NCI-H2029 treated with DMSO at 0.1 percent for 48 hours (cell line): ENCODE results near the gene GSTA2.
"Not testable (repeated sequence)": the region's sequence is repeated elsewhere in the genome, so short reads cannot be mapped to it uniquely, and the experiment has no call there.

Experiments used
- DNase-seq: peaks from one replicate; lab custom pipeline; 2025; lab: John Stamatoyannopoulos, UW

The GSTA2 gene

DNA sequence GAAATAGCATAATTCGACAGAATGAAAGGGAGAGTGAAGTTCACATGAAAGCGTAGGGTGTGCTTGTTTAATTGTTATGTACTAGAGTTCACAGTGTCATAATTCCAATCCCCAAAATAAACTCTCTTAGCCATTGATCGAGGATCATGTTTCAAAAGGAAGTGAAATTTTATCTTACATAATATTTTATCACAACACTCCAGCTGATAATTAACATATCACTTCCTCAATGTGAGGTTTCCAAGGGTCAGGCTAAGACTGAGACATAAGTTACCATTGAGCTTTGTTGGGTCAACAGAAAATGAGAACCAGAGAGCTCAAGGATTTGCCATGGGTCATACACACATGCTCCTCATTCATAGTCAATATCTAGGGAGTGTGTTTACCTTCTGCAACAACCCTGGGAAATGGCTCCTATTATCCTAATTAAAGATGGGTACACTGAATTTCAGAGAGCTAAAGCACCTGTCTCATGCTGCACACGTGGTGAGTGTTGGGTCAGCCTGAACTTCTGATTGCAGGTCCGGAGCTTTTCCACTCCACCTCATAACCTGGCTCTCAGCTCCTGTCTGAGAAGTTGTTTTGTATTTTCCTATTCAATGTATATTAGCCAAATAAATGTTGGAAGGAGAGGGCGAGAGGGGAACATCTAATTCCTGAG is 3.0 kb downstream of the GSTA2 start:
- DNase-seq = peak; percentile 68

DNA sequence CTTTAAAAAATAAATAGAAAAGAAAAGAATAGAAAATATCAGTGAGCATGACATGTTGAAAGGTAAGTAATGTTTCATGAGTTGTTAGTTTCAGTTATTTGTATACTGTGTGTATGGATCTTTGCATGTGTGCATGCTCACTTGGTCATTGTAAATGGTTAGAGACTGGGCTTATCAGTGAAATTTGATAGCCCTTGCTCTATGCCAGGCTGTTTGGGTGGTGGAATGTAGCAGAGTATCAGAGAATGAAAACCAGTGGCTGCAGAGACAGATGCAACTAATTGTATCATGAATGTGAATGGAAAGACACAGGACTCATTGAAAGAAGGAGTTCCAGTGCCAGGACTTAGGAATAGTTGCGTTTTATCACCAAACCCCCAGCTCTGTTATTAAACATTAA is 4.2 kb downstream of the GSTA2 start:
- DNase-seq = no peak

DNA sequence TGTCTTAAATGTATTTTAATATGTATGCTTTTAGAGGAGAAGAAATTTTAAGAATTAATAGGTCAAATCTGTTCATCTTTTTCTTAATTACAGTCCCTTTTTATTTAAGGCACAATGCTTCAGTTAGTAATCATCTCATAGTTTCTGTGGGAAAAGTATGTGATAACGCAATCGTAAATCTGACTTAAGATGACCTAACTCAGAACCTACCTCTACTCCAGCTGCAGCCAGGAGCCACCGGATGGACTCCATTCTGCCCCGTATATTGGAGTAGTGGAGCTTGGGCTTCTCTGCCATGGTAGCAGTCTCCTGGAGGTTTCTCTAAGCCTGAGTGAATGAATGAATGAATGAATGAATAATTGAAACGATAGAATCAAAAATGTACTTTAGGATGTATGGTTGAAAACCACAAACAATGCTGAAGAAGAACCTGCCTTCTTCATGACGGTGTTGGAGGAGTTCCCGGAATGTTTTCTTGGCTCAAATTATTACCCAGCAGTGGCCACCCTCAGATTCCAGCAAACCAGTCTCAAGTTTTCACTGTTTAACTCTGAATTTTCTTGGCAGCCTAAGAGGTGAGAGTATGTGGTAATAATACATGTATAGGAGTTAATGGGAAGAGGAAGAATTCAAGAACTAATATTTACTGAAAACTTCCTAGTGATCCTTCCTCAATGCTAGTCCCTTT is 5.5 kb downstream of the GSTA2 start:
- DNase-seq = not testable (repeated sequence)

DNA sequence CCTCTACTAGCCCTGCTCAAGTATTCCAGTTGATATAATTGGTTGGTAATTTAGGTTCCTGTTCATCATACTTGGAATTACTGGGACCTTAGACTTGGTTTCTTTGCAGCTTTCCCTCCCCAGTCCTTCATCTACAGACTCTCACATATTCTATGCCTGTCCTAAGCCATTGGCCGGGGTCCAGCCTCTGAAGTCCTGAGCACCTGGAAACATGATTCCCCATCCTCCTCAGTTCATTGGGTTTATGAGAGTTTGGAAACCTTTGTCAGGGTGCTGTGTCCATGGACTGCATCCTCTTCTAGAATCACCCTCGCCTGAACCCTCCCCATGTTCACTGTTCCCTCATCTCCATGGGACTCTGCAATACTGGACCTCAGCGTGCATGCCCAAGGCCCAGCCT is 8.8 kb downstream of the GSTA2 start:
- DNase-seq = peak; percentile 87

- not testable (repeated sequence) for DNase-seq
These were observed 10.1 kb downstream of the GSTA2 start for GRCh38 chr6:52753137-52753536.

- no peak for DNase-seq
These were observed 11.0 kb downstream of the GSTA2 start for GRCh38 chr6:52752310-52752709.

DNA sequence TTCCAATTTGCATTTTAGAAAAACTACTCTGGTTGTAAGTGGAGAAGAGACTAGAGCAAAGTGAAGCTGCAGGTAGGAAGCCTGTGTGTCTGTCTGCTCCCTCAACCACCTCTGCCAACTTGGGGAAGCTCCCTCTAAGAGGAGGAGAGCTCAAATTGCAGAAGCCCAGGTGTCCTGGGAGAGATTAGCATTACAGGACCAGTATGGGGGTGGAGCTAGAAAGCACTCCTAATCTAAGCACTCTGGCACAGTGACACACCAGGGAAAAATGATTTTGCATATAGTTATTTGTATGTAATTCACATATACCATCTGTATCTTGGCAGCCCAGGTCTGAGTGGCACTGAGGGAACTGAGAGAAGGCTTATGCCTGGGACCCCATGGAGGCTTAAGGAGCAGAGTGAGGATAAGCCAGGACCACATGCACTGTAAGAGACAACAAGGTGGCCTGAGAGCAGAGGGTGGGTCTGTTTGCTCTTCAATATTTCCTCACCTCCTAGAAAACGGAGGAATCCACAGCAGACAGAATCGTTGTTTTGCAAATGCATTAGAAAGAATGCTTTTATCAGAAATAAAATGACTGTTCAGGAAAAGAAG is 13.6 kb downstream of the GSTA2 start:
- DNase-seq = peak; percentile 25

- DNase-seq = not testable (repeated sequence)
These were observed 16.0 kb downstream of the GSTA2 start for GRCh38 chr6:52747301-52747700.

DNA sequence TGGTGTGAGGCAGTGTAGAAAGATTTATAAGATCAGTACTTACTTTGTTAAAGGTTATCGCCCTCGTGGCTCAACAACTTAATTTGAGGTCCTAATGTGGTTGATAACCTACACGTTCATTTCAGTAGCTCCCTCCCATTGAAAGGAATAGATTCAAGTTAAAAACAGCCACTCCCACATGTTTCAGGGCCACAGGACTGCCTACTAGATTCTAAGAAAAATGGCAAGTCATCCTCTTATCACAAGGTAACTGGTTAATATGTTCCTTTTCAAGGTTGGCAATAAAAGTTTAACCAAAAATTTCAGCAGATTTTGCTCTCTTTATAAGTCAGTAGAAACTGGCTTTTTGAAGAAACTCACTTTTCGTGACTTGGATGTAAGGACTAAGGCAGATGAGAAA is 17.1 kb downstream of the GSTA2 start:
- DNase-seq = no peak

GRCh38 chr6:52745764-52746201 is 17.5 kb downstream of the GSTA2 start:
- DNase-seq = no peak

DNA sequence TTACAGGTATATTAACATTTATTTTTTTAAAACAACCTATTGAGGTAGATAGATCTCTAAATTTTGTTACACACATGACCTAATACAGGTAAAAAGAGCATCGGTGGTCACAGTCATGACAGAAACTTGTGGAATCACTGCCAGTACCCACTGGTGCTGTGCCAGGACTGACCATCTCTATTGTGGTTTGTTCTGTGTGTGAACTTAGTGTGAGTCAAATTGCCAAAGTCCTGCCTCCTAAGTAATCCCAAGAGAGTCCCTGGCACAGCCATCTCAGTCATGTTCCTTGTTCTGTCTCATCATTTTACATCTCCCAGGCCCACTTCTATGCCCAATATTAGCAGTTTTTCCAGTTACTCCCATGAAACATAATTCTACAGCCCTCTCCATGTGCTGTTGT is 21.4 kb downstream of the GSTA2 start:
- no peak for DNase-seq

DNA sequence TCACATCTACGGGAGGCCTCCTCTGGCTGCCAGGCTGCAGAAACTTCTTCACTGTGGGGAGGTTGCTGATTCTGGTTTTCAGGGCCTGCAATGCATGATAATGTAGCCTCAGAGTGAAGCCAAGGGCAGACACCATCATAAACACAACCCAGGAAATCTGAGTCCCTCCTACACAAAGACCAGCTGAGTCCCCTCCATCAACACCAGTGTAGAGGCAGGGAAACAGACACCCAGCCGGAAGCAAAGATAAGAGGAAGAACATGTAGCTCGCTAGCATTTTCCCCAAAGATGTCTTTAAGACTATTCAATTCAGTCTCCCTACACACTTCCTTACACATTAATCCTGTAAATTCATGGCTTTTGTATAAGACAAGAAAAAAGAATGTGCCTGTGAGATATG is 23.6 kb downstream of the GSTA2 start:
- no peak for DNase-seq

- no peak for DNase-seq
These were observed 24.1 kb downstream of the GSTA2 start for GRCh38 chr6:52739134-52739533.

- DNase-seq = no peak
These were observed 27.1 kb downstream of the GSTA2 start for GRCh38 chr6:52736145-52736544.

DNA sequence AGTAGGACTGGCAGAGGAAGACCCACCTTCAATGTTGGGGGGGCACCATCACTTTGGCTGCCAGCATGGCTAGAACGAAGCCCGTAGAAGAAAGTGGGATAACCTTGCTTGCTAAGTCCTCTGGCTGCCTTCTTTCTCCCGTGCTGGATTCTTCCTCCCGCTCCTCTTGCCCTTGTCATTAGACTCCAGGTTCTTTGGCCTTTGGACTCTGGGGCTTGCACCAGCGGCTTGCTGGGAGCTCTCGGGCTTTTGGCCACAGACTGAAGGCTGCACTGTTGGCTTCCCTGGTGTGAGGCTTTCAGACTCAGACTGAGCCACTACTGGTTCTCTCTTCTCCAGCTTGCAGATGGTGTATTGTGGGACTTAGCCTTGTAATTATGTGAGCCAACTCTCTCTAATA is 28.2 kb downstream of the GSTA2 start:
- DNase-seq = no peak

- DNase-seq = no peak
These were observed 29.2 kb downstream of the GSTA2 start for GRCh38 chr6:52734072-52734471.

GRCh38 chr6:52733172-52733571 is 30.1 kb downstream of the GSTA2 start:
- no peak for DNase-seq

- DNase-seq = peak; percentile 9
These were observed 31.6 kb downstream of the GSTA2 start for GRCh38 chr6:52731719-52732118.

GRCh38 chr6:52729576-52729975 is 33.7 kb downstream of the GSTA2 start:
- DNase-seq = no peak

- no peak for DNase-seq
These were observed 34.9 kb downstream of the GSTA2 start for GRCh38 chr6:52728394-52728793.

DNA sequence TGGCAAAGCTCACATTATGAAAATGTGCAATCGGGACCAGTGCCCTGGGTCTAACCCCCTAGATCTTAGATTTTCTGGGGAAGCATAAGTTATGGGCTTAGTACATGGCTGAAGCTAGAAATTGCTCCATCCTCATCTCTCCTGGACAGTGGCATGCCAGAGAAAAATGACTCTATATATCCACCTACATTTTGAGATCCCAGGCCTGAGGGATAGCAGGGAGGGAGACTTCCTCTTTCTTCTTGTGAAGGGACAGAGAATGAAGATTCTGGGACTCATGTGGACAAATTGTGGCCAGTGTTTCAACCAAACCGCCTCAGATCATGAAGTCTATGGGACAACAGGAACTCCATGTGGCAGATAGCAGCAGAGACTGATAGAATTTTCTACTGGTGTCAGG is 35.4 kb downstream of the GSTA2 start:
- DNase-seq = no peak

DNA sequence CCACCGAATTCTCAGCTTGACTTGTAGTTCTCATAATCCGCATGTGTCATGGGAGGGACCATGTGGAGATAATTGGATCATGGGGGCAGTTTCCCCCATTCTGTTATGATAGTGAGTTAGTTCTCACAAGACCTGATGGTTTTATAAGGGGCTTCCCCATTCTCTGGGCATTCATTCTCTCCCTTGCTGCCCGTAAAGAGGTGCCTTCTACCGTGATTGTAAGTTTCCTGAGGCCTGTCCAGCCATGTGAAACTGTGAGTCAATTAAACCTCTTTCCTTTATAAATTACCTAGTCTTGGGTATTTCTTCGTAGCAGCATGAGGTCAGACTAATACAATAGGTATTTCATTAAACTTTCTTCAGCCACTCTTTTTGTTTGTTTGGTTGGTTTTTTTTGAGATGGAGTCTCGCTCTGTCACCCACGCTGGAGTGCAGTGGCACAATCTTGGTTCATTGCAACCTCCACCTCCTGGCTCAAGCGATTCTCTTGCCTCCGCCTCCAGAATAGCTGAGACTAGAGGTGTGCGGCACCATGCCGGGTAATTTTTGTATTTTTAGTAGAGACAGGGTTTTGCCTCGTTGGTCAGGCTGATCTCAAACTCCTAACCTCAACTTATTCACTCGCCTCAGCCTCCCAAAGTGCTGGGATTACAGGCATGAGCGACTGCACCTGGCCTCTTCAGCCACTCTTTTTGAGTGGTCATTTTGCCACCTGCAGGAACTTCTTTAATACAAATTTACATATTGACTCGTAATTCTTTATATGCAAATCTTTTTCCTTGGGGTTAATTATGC is 36.3 kb downstream of the GSTA2 start:
- no peak for DNase-seq

GRCh38 chr6:52726193-52726542 is 37.1 kb downstream of the GSTA2 start:
- no peak for DNase-seq
